GM21381 (cell line): ENCODE results near the gene SMARCC2.

Source experiments
- ATAC-seq: cut with Tn5 transposase; IDR thresholded peaks from one replicate; pipeline ENCODE4 v1.9.1; 2021; ENCODE audit warnings: mild to moderate bottlenecking, moderate library complexity; ENCODE audit not compliant: unreplicated experiment

SMARCC2 gene

DNA sequence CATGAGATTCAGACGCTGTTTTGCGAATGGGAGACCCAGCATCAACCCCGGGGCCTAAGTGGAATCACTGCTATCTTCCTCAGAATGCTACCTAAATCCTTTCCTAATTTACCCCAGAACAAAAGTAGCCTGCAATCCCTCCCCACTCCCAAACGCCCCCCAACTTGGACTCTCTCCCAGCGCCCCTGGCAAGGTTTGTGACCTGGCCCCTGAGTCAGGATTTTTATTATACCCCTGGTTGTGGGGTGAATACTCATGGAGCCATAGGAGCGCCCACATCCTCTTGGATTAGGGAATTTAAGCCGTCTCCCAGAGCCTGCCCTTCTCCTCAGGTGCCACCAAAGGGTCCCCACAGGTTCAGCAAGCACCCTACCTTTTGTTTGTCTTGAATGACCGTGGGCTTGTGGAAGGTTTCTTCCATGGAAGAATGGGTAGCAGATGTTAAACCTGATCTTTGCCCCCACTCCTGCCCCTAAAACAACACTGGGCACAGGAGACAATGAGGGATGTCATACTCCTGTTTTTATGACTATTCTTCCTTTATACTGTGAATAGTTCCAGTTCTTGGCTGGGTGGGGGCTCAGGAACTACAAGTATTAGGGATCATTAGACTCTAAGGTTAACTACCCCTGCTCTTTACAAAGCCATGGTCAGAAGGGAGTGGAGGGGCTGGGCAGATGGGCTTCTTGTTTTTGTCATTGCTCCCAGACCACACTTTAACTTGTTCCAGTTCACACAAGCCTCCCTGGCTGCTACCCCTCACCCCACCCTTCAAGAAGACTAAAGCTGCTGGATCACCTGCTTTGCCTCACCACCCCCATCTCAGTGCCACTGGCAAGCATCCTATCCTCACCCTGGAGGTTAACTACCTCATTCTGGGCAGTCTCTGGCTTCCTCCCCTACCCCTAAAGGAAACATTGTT lies 36.3 kb downstream of the SMARCC2 start:
- ATAC-seq: no peak

- peak; percentile 85 for ATAC-seq
Measured at GRCh38 chr12:56152132-56152755, 37.0 kb downstream of the SMARCC2 start, which contains the start of gene MYL6B. MYL6B (plus strand) TSS chr12:56152587; CDS start chr12:56153919, 1,332 bp downstream.

DNA sequence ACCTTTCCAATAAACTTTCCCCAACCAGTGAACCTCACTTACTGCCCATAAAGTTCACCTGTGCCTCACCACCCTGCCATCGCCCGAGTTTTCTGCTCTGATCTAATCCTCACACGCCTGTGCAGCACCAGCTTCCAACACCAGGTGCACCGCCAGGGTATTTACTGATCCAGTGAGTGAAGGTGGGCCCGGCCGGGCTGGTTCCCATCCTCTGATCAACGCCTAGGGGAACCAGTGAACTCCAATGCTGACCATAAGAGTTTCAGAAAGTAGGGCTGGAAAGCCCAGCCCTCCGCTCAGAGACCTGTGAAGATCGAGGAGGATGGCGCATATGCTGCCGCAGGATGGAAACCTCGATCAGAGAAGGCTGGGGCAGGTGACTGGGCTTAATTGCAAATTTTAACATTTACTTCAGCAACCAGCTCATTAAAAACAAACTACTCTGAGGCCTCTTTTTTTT lies 37.6 kb downstream of the SMARCC2 start:
- ATAC-seq: peak; percentile 48

DNA sequence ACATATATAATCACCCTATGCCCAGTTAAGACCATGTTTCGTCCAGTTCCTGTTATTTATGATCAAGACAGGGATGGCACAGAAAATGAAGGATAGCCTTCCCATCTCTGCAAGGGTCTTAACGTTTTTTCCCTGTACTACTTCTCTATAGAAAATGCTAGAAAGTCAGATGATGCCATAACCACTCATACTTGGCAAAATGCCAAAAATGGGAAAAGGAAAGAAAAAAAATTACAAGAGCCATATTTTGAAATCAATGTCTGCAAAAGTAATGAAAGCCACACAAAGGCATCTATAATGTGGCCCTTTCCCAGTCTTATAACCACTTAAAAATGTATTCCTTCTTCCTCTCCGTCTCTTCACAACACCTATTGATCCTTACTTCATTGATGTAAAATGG lies 38.7 kb downstream of the SMARCC2 start:
- ATAC-seq: no peak

DNA sequence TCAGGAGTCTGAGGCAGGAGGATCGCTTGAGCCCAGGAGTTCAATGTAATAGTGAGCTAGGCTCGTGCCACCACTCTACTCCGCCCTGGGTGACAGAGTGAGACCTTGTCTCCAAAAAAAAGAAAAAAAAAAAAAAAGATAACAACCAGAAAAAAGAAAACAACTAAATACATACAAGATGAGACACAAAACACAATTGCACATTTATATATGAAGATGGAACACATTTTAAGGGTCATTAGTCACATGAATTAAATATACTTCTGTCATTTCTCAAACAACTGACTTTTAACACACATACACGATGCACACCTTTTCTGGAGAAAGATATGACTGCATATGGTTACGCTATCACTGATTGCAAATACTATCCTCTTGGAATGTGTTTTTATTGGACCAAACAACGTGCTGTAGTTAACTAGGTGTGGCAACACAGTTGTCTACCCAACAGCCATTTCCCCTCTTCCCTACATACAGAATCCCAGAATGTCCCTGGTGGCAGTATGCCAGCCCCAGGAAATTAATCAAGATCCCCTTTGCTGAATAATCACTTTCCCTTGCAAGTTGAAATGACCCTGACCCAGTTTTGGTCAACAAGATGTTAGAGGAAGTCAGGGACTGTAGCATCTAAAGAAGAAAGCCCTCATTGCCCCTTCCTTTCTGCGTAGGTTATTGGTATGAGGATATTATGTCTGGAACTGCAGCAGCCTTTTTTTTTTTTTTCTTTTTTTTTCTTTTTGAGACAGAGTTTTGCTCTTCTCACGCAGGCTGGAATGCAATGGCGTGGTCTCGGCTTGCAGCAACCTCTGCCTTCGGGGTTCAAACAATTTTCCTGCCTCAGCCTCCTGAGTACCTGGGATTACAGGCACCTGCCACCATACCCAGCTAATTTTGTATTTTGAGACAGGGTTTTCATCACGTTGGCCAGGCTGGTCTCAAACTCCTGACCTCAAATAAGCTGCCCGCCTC lies 42.5 kb downstream of the SMARCC2 start:
- ATAC-seq: no peak

- ATAC-seq: no peak
Measured at GRCh38 chr12:56145217-56145616, 44.1 kb downstream of the SMARCC2 start.

DNA sequence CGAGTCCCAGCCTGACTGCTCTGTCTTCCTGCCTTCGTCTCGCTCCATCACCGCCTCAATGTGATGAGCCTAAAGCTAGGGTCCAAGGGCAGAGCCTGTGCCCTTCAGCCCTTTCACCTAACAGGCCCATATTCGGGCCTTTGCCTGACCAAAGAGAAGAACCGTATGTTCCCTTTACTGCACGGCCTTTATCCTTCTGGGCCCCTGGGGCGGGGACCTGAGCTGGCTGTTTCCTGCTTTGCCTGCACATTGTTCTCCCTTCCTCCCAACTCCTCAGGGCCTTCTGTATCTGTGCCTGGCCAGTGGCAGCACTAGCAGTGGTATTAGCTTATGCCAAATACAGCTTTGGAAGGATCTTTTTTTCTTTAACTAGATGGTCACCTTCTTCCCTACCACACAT lies 45.4 kb downstream of the SMARCC2 start:
- no peak for ATAC-seq

DNA sequence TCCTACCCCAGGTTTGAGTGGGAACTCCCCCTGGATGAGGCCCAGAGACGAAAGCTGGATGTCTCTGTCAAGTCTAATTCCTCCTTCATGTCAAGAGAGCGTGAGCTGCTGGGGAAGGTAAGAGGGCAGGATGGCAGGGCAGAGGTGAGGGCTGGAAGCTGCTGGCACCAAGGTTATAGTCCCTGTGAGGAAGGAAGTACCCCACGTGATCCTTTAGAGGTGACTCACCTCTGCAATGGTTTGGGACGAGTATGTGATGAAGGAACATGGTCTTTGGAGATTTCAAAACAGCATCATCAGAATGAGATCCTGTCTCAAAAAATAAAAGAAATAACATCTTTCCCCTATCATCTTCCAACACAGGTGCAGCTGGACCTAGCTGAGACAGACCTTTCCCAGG lies 46.1 kb downstream of the SMARCC2 start:
- no peak for ATAC-seq

DNA sequence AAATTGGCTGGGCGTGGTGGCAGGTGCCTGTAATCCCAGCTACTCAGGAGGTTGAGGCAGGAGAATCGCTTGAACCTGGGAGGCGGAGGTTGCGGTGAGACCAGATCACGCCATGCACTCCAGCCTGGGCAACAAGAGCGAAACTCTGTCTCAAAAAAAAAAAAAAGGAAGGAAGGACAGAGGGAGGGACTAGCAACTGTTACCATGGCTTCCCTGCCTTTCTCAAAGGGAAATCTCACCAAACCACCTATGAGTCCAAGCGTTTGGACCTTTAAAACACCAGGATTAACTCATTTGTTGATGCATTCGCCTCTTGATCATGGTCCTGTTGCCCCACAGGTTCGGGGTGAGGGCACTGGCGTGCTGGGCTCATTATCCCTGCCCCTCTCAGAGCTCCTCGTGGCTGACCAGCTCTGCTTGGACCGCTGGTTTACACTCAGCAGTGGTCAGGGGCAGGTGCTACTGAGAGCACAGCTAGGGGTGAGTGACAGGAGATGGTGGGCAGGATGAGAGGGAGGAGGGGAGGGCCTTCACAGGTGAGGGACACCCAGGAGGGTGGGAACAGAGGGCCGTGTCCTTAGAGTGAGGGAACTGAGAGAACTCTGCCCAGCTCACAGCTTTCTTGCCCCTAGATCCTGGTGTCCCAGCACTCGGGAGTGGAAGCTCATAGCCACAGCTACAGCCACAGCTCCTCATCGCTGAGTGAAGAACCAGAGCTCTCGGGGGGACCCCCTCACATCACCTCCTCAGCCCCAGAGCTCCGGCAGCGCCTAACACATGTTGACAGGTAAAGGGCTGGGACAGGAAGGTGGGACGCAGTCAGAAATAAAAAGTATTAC lies 47.1 kb downstream of the SMARCC2 start:
- no peak for ATAC-seq

DNA sequence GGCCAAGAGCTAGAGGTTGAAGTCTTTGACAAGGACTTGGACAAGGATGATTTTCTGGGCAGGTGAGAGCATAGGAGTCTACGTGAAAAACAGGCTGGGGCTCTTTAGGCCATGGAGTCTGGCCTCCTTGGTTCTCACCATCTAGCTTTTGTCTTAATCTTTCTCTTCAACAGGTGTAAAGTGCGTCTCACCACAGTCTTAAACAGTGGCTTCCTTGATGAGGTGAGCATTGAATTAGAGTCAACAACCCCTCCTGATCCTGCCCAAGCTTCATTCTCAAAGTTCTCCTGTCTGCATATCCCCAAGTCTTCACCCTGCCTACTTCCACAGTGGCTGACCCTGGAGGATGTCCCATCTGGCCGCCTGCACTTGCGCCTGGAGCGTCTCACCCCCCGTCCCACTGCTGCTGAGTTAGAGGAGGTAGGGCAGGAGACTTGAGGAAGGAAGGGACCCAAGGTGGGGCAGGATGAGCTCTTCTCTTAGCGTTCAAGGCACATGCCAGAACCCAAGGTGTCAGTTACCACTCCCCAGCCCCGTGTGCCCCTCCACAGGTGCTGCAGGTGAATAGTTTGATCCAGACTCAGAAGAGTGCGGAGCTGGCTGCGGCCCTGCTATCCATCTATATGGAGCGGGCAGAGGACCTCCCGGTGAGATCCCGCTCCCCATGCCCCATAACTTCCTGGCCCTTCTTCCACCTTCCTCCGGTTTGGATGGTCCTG lies 51.3 kb downstream of the SMARCC2 start:
- ATAC-seq: no peak

- ATAC-seq: no peak
Measured at GRCh38 chr12:56134897-56135296, 54.4 kb downstream of the SMARCC2 start.

GRCh38 chr12:56130876-56131275 lies 58.4 kb downstream of the SMARCC2 start:
- no peak for ATAC-seq

- ATAC-seq: no peak
Measured at GRCh38 chr12:56129942-56130495, 59.3 kb downstream of the SMARCC2 start.

GRCh38 chr12:56129206-56129941 lies 59.9 kb downstream of the SMARCC2 start:
- ATAC-seq: peak; percentile 28

DNA sequence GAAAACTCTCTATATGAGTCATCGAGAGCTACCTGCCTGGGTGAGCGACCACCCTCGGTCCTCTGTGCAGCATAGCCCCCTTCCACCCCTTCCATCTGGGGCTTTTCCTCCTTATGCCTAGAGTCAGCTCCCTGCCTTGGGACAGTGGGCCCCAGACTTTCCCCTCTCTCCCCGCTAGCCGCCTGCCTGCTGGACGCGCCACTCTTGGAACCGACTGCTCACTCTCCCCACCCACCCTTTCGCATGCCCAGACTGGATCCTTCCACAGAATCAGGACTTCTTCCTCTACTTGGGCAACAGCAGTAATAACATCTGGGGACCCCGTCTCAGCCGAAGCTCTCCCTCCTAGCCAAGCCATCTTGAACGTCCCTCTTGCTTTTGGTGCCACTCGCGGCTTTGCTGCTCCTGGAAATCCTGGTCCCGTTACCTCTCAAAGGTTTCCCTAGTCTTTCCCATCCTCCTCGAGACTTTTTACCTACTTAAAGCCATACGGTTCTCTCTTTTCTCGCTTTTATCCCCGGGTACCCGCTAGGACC lies 60.5 kb downstream of the SMARCC2 start:
- ATAC-seq: no peak

DNA sequence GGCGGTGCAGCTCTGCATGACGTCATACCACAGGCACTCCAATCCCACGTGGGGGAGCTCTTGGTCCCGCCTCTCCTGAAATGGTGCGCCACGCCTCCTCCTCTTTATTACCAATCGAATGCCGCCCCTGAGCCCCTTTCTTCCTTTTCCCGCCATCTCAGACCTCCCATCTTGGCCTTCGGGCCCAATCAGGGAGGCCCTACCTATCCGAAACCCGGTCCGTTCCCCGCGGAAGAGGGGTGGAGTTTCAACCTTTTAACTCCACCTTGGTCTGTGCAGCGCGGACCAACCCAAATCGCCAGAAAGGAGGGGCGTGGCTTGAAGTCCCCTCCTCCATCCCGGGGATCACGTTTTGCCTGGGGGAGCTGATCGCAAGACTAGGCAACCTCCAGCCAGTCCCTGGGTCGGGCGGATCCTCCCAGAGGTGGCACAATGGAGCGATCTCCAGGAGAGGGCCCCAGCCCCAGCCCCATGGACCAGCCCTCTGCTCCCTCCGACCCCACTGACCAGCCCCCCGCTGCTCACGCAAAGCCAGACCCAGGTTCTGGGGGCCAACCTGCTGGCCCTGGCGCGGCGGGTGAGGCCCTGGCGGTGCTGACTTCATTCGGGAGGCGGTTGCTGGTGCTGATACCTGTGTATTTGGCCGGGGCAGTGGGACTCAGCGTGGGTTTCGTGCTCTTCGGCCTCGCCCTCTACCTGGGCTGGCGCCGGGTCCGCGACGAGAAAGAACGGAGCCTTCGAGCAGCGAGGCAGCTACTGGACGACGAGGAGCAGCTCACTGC lies 61.2 kb downstream of the SMARCC2 start, which contains the start of gene ESYT1:
TSS of gene ESYT1 (plus strand) at position 380 of the 782 bp plus-strand sequence. CDS start at position 433, 53 bp downstream.
- peak; percentile 86 for ATAC-seq

- no peak for ATAC-seq
Measured at GRCh38 chr12:56127485-56127887, 61.8 kb downstream of the SMARCC2 start.
